ENCODE results near the gene PEPD. TPM values are rescaled to one million over a fixed set of nuclear protein-coding genes. Genes with fewer than 3 reads are reported as not detected.
"Not testable (repeated sequence)": the region's sequence is repeated elsewhere in the genome, so short reads cannot be mapped to it uniquely, and the experiment has no call there.

PEPD gene
- total RNA-seq, 4 donors from 2014 or later, result 92.6 to 323 (median 218) TPM

- Histone ChIP-seq H3K27me3 (no peaks in the 10 kb centered on the region), H3K4me3 (no peak overlapping the region), H3K36me3 (no peaks in the 10 kb centered on the region), H3K27ac (no peak overlapping the region), H3K4me1 (no peaks in the 10 kb centered on the region), H3K9me3 (no peaks in the 10 kb centered on the region)
- intact Hi-C loops (cut with DNase I; ENCODE audit: low total_unique reads) (no loop called here), in situ Hi-C loops (cut with MboI; ENCODE audit: low pct_ligation_motif_present in 1 of 4, low pct_unique_long_range_greater_than_20kb in 1 of 4, low sequenced_read_pairs in 3 of 4) (no loop called here)
- TF ChIP-seq EP300 (IDR thresholded peaks at IDR 0.05; ENCODE audit: low read depth) (no peak), POLR2AphosphoS5 (IDR thresholded peaks at IDR 0.05) (no peak), POLR2A (IDR thresholded peaks at IDR 0.05) (no peak)
- TF ChIP-seq, protein P1, sequence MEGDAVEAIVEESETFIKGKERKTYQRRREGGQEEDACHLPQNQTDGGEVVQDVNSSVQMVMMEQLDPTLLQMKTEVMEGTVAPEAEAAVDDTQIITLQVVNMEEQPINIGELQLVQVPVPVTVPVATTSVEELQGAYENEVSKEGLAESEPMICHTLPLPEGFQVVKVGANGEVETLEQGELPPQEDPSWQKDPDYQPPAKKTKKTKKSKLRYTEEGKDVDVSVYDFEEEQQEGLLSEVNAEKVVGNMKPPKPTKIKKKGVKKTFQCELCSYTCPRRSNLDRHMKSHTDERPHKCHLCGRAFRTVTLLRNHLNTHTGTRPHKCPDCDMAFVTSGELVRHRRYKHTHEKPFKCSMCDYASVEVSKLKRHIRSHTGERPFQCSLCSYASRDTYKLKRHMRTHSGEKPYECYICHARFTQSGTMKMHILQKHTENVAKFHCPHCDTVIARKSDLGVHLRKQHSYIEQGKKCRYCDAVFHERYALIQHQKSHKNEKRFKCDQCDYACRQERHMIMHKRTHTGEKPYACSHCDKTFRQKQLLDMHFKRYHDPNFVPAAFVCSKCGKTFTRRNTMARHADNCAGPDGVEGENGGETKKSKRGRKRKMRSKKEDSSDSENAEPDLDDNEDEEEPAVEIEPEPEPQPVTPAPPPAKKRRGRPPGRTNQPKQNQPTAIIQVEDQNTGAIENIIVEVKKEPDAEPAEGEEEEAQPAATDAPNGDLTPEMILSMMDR (IDR thresholded peaks at IDR 0.05), result no peak
- WGBS, 2 donors (ENCODE audit: low coverage in 1 of 2), result 75 to 79% methylated on average over 2 to 7 of the region's 7 CpGs
- no peak for DNase-seq
Observed at GRCh38 chr19:33562636-33563035, 41.0 kb upstream of the PEPD start.

GRCh38 chr19:33561666-33562065 lies 40.1 kb upstream of the PEPD start:
- H3K9me3 ChIP-seq; intact Hi-C loops (cut with DNase I; ENCODE audit: low total_unique reads); H3K27ac ChIP-seq; DNase-seq; H3K36me3 ChIP-seq; in situ Hi-C loops (cut with MboI; ENCODE audit: low pct_ligation_motif_present in 1 of 4, low pct_unique_long_range_greater_than_20kb in 1 of 4, low sequenced_read_pairs in 3 of 4); H3K27me3 ChIP-seq; H3K4me1 ChIP-seq; H3K4me3 ChIP-seq: not testable (repeated sequence)
- WGBS, 2 donors (ENCODE audit: low coverage in 1 of 2), result 72 to 80% methylated on average over 1 to 5 of the region's 5 CpGs

DNA sequence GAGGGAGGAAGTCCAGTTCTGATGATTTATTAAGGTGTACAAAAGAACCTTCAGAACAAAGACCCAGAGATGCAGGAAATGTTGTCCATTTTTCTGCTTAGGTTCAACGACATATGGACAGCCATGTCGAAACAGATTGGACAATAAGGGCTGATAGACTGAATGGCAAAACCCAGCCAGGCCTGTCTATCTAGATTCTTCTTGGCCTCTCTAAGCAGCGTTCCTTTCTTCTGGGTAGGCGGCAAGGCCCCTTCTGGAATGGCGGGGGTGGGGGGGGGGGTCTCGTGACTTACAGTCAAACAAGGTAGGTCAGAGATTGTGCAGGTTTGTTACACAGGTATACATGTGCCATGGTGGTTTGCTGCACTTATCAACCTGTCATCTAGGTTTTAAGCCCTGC lies 39.7 kb upstream of the PEPD start:
- no peaks in the 10 kb centered on the region for H3K27me3 ChIP-seq
- no peak overlapping the region for H3K27ac ChIP-seq
- no peaks in the 10 kb centered on the region for H3K4me1 ChIP-seq
- no peaks in the 10 kb centered on the region for H3K9me3 ChIP-seq
- no peak for DNase-seq
- 64 to 77% methylated on average over 6 of the region's 6 CpGs for WGBS, 2 donors (ENCODE audit: low coverage in 1 of 2)
- in situ Hi-C loops (cut with MboI; ENCODE audit: low pct_ligation_motif_present in 1 of 4, low pct_unique_long_range_greater_than_20kb in 1 of 4, low sequenced_read_pairs in 3 of 4) (no loop called here), intact Hi-C loops (cut with DNase I; ENCODE audit: low total_unique reads) (no loop called here)
- no peak overlapping the region for H3K4me3 ChIP-seq
- H3K36me3 ChIP-seq, result no peaks in the 10 kb centered on the region
- TF ChIP-seq POLR2AphosphoS5 (IDR thresholded peaks at IDR 0.05) (no peak), POLR2A (IDR thresholded peaks at IDR 0.05) (no peak), EP300 (IDR thresholded peaks at IDR 0.05; ENCODE audit: low read depth) (no peak)
- TF ChIP-seq, protein P1 (IDR thresholded peaks at IDR 0.05), result no peak

- DNase-seq, result no peak
- no peak overlapping the region for H3K27ac ChIP-seq
- H3K4me3 ChIP-seq, result no peak overlapping the region
- TF ChIP-seq, protein P1 (IDR thresholded peaks at IDR 0.05), result no peak
- no peak for TF ChIP-seq EP300 (IDR thresholded peaks at IDR 0.05; ENCODE audit: low read depth)
- TF ChIP-seq POLR2AphosphoS5 (IDR thresholded peaks at IDR 0.05), result no peak
- no peak for TF ChIP-seq POLR2A (IDR thresholded peaks at IDR 0.05)
- 70 to 86% methylated on average over 2 to 8 of the region's 8 CpGs for WGBS, 2 donors (ENCODE audit: low coverage in 1 of 2)
- H3K27me3 ChIP-seq, result no peaks in the 10 kb centered on the region
- in situ Hi-C loops (cut with MboI; ENCODE audit: low pct_ligation_motif_present in 1 of 4, low pct_unique_long_range_greater_than_20kb in 1 of 4, low sequenced_read_pairs in 3 of 4), result no loop called here
- no peaks in the 10 kb centered on the region for H3K9me3 ChIP-seq
- intact Hi-C loops (cut with DNase I; ENCODE audit: low total_unique reads), result no loop called here
- no peaks in the 10 kb centered on the region for H3K36me3 ChIP-seq
- H3K4me1 ChIP-seq, result no peaks in the 10 kb centered on the region
Observed at GRCh38 chr19:33559996-33560395, 38.4 kb upstream of the PEPD start.

DNA sequence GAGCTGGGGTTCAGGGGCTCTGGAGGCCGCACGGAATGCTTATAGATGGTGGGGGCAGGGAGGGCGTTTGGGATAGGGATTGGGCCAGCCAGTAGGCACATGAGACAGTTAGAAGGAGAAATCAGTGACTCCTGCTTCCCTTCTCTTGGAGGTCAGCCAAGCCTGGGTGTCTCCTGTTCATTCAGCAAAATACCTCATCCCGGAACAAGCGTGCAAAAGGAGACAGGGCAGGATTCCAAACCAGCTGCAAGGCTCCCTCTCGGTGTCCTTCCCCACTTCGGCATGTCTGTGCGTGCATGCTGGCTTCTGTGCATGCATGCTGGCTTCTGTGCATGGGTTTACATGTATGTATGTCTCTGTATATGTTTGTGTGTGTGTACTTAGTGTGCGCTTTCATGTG lies 37.3 kb upstream of the PEPD start:
- no peak overlapping the region for H3K27ac ChIP-seq
- H3K9me3 ChIP-seq, result no peaks in the 10 kb centered on the region
- H3K4me1 ChIP-seq, result no peaks in the 10 kb centered on the region
- TF ChIP-seq POLR2A (IDR thresholded peaks at IDR 0.05) (no peak), POLR2AphosphoS5 (IDR thresholded peaks at IDR 0.05) (no peak)
- no peaks in the 10 kb centered on the region for H3K27me3 ChIP-seq
- no peak for DNase-seq
- in situ Hi-C loops (cut with MboI; ENCODE audit: low pct_ligation_motif_present in 1 of 4, low pct_unique_long_range_greater_than_20kb in 1 of 4, low sequenced_read_pairs in 3 of 4) (no loop called here), intact Hi-C loops (cut with DNase I; ENCODE audit: low total_unique reads) (no loop called here)
- no peaks in the 10 kb centered on the region for H3K36me3 ChIP-seq
- 58 to 64% methylated on average over 4 to 9 of the region's 9 CpGs for WGBS, 2 donors (ENCODE audit: low coverage in 1 of 2)
- no peak overlapping the region for H3K4me3 ChIP-seq

Data from transverse colon (tissue), 4 donors.